Brain microvascular endothelial cell (primary cell): ENCODE results near the gene ACVR1B.

ENCODE experiments used
- DNase-seq: peaks from one replicate; pipeline ENCODE4 v3.0.0-alpha.2; 2020
- H3K27ac ChIP-seq: fragments of 250-450 bp; sonication (Bioruptor Pico); 2 replicates; pipeline ENCODE4 v1.5.1; 2020; ENCODE audit warnings: mild to moderate bottlenecking, moderate library complexity
- H3K27me3 ChIP-seq: fragments of 250-450 bp; sonication (Bioruptor Pico); replicated peaks from 2 replicates; pipeline ENCODE4 v1.5.1; 2020; ENCODE audit warnings: mild to moderate bottlenecking
- H3K36me3 ChIP-seq: fragments of 250-450 bp; sonication (Bioruptor Pico); replicated peaks from 2 replicates; pipeline ENCODE4 v1.5.1; 2020; ENCODE audit warnings: mild to moderate bottlenecking
- H3K4me3 ChIP-seq: 2 replicates; pipeline ENCODE4 v1.5.1; 2011; ENCODE audit warnings: low read depth, mild to moderate bottlenecking, control low read depth, low read length, moderate library complexity
- in situ Hi-C: cut with HindIII; loops from 2 replicates; pipeline ENCODE4 v1.10.0; 2017; ENCODE audit warnings: low sequenced_read_pairs, low pct_ligation_motif_present
- TF ChIP-seq, protein P1 (sequence below): IDR thresholded peaks from 2 replicates; pipeline ENCODE4 v1.5.1; 2011; ENCODE audit warnings: low read depth, mild to moderate bottlenecking, moderate library complexity, low read length, control low read depth, inconsistent platforms; ENCODE audit errors: missing control alignments

ACVR1B gene

DNA sequence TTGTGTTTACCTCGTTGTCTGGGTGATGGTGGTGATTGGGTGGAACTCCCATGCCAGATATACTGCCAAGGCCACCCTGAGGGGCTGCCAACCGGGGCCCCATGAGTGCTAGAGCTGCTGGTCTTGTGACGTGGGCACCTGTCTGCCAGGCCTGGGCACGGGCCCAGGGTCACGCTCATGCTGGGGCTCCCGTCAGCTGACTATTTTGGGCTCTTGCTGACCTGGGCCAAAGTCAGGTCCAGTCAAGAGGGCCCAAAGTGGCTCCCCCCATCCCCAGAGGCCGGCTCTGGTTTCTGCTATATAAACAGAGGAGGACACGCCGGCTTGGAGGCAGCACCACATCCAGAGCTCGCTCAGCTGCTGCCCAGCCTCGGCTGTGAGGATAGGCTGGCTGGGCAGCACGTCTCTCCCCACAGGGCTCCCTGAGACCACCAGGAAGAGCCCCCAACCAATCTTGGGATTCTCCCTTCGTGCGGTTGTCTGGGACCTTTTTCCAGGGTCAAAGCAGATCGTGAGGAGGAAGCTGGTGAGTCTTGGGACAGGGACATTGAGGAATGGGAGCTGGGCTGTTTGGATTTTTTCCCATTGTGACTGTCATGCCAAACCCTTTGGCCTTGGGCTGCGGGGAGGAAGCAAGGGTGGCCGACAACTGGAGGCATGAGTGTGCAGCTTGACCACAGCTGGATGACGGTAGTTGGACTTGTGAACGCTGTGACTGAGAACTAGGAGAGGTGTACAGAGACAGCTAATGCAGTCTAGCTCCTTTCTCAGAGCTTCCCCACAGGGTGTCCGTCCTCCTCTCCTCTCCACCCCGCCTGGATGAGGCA lies 92.1 kb downstream of the ACVR1B start:
- no peak overlapping the region for H3K27ac ChIP-seq
- TF ChIP-seq, protein P1, sequence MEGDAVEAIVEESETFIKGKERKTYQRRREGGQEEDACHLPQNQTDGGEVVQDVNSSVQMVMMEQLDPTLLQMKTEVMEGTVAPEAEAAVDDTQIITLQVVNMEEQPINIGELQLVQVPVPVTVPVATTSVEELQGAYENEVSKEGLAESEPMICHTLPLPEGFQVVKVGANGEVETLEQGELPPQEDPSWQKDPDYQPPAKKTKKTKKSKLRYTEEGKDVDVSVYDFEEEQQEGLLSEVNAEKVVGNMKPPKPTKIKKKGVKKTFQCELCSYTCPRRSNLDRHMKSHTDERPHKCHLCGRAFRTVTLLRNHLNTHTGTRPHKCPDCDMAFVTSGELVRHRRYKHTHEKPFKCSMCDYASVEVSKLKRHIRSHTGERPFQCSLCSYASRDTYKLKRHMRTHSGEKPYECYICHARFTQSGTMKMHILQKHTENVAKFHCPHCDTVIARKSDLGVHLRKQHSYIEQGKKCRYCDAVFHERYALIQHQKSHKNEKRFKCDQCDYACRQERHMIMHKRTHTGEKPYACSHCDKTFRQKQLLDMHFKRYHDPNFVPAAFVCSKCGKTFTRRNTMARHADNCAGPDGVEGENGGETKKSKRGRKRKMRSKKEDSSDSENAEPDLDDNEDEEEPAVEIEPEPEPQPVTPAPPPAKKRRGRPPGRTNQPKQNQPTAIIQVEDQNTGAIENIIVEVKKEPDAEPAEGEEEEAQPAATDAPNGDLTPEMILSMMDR: no peak
- H3K4me3 ChIP-seq: no peak overlapping the region
- H3K36me3 ChIP-seq: no peaks in the 10 kb centered on the region
- no peaks in the 10 kb centered on the region for H3K27me3 ChIP-seq
- DNase-seq: no peak
- in situ Hi-C loops: no loop called here

DNA sequence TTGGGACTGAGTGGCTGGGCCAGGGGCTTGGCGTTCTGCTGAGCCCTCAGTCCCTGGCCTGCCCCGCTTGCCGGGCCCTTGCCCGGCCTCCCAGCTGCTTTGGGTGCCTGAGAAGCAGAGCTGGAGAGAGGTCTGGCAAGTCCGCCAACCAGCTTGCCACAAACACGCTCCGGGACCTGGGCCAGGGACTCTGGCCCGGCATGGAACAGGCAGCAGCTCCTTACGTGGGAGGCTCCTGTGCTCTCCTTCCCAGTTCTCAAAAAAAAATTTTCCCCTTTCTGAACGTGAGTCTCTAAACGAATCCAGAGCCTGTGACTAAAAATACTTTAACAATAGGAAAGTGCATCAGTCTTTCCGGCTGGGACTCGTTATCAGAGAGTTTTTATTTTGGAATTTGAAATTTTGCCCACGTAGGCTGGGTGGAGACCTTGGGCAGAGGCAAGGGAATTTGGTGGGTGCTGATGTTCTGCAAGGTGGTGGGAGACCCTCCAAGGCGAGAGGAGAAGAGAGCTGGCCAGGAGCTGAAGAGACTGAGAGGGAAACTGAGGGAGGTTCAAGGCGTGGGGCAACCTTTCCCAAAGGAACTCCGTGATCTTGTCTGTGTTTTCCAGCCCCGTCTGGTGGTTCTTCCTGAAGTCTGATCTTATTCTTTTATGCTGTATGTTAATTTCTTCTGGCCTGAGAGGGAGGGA lies 92.9 kb downstream of the ACVR1B start:
- no peak for DNase-seq
- TF ChIP-seq, protein P1: no peak
- H3K27ac ChIP-seq: no peak overlapping the region
- no peaks in the 10 kb centered on the region for H3K36me3 ChIP-seq
- H3K4me3 ChIP-seq: no peak overlapping the region
- no peaks in the 10 kb centered on the region for H3K27me3 ChIP-seq
- in situ Hi-C loops: no loop called here

DNA sequence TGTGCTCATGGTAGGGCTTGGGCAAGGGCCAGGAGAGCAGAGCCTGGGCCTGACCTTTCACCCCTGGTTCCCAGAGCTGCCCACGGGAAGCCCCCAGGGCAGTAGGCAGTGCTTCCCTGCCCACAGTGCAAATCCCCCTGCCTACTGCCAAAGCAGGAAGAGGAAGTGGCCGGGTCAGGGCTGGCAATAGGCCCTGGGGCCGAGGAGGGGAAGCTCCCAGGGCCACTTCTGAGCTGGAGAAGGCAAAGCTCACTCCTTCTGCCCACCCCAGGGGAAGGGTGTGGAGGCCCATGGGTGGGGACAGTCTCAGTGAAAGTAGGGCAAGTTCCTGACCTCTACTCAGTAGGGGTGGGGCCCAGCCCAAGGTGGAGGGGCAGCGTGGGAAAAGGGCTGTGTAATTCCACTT lies 94.3 kb downstream of the ACVR1B start:
- in situ Hi-C loops: no loop called here
- Histone ChIP-seq H3K4me3 (no peak overlapping the region), H3K27ac (no peak overlapping the region), H3K27me3 (no peaks in the 10 kb centered on the region), H3K36me3 (no peaks in the 10 kb centered on the region)
- DNase-seq: no peak
- TF ChIP-seq, protein P1: no peak
